Activated T-cell treated with anti-CD3 and anti-CD28 coated beads for 1 hour (primary cell): Measurements from ENCODE around the gene SH2D3C.

Source experiments
- DNase-seq: peaks from one replicate; pipeline ENCODE4 v3.0.0-alpha.2; 2020; ENCODE audit warnings: low read depth

Gene SH2D3C

DNA sequence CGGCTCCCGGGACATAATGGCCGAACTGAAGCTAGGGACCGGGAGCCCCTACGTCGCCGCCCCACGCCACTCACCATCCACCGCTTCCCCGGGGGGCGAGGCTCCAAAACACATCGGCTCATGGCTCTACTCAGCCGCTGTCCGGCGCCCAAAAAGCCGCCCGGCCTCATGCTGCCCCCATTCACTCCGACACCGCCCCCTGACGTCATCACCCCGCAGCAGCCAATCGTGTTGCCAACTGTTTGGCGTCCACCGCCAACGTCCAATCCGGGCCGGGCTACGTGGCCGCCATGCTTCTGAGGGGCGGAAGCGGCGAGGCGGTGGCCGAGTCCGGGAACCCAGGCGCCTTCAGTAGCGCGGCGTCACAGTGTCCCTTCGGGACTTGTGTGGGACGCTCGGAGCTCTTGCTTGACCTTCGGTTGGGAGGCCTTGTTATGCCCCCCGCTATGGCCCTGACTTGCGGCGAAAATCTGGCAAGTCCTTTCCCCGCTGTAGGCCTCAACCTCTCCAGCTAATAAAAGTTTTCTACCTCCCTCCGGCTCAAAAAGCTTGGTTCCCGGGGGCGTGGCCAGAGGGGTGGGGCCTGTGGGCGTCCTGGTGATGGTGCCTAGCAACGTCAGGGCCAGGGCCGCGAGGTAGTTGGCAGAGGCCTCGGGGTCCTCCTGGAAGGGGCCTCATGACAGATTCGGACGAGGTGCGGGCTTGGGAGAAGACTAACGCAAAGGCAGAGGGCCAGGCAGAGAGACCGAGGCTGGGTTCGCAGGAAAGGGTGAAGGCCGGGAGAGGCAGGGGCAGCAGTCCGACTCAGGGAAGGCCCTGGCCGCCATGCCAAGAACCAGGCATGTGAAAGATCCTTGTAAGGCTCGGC is 62.8 kb downstream of the SH2D3C start, which contains the start of the genes PTRH1 and TTC16:
TSS of gene PTRH1 (minus strand) at position 194 of the 868 bp plus-strand sequence. CDS start at position 170, 24 bp downstream.
TSS of gene TTC16 (plus strand) at position 610 of the 868 bp plus-strand sequence. CDS start at position 677, 67 bp downstream.
- DNase-seq, result peak; percentile 96

DNA sequence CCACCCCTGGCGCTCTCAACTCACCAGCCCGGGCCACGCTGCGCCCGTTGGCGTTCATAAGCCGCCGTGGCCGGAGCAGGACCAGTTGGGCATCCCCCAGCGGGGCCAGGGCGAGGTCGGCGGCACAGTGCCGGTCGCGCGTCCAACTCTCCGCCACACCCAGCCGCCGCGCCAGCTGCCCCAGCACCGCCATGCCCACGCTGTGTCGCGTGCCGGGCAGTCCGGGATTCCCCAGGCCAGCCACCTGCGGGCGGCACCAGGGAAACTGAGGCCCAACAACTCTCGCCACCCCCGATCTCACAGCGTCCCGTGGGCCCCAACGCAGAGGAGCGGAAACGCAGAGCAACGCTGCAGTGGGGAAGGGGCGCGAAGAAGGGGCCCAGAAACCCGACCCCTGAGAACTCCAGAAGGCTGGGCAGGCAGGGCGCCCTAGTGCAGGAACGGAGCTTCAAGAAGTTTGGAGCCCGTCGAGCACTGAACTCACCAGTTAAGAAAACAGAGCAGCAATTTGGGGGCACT is 63.5 kb downstream of the SH2D3C start:
- no peak for DNase-seq

DNA sequence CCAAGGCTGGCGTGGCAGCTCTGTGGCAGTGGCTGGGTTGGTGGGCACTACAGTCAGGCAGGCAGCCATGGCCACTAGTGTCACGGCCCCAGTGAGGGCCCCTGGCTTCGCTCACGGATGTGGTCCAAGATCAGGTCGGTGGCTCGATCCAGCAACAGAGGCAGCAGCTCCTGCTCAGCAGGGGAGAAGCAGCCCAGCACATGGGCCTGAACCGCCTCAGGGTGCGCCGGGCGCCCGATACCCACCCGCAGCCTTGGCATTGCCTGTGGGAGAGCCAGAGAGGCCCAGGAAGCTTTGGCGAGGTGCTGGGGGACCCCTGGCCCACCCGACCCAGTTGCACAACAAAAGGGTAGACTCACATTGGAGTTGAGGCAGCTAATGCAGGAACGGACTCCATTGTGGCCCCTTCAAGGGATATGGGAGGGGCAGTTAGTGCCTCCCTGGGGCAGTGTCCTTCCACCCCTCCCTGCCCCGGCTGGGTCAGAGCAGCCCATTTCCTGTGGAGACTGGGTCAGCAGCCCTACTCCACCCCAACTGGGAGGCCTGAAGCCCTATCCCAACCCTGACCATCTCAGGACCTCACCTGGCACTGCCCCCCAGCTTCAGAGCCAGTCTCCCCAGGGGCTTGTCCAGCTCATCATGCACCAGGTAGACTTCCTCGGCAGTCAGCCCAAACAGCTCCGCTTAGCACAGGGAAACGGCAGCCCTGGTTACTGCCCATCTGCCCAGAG is 64.3 kb downstream of the SH2D3C start:
- no peak for DNase-seq

DNA sequence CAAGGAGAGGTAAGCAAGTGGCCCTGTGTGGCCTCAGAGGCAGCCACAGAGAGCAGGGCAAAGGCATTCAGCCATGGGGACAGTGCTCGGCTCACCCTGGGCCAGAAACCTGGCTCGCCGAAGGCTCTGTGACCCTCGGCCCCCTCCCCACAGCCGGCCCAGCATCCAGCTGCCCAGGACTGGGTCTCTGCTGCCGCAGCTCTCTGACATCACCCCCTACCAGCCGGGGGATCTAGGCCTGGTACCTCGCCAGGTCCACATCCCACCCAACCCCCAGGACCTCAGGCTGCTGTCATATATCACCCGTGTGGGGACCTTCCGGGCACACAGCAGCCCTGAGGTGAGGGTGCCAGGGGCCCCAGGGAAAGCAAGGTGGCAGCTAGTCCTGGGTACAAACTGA is 65.6 kb downstream of the SH2D3C start:
- DNase-seq, result no peak

DNA sequence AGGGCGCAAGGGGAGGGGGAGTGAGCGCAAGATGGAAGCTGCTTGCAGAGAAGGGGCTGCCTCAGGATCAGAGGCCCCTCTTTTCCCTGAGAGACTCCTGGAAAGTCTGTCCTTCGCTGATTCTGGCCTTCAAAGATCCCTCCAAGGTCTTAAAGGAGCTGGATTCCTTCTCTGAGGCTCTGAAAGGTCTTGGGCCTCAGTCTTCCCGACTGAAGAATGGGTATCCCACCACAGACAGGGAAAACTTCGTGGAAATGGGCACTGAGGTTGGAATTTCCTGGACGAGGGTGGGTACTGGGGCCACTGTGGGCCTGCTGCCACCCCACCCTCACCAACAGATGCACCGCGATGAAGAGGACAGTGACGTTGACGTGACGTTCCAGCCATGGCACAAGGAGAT is 66.1 kb downstream of the SH2D3C start:
- DNase-seq, result no peak

DNA sequence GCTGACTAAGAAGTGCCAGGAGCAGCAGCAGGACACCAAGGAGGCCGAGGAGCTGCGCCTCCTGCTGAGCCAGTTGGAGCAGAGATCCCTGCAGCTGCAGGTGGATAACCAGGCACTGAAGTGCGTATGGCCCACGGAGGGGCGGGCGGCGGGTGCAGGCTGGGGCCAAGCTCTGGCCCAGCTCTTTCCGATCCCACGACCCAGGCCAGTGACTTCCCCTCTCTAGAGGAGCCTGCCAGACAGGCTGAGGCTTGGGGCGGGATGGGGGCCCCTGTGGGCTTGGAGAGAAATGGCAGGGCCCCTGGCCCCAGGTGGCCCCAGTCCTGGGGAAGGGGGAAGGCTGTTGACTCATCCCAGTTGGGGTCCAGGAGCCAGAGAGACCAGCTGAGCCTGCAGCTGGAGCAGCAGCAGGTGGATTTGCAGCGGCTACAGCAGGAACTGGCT is 66.6 kb downstream of the SH2D3C start:
- DNase-seq, result no peak

DNA sequence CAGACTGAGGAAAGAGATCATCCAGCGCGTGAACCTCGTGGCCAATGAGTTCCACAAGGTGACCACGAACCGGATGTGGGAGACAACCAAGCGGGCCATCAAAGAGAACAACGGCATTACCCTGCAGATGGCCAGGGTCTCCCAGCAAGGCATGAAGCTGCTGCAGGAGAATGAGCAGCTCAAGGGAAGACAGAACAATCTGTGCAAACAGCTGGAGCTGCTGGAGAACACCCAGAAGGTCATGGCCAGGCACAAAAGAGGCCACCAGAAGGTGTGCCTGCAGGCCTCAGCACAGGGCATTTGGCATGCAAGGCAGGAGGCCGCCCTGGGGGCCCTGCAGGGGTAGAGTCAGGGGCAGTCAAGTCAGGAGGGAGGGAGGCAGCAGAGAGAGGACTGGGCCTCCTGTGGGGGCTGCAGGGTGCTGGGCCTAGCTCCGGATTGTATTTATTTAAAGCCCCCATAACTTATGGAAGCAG is 67.2 kb downstream of the SH2D3C start:
- no peak for DNase-seq

DNA sequence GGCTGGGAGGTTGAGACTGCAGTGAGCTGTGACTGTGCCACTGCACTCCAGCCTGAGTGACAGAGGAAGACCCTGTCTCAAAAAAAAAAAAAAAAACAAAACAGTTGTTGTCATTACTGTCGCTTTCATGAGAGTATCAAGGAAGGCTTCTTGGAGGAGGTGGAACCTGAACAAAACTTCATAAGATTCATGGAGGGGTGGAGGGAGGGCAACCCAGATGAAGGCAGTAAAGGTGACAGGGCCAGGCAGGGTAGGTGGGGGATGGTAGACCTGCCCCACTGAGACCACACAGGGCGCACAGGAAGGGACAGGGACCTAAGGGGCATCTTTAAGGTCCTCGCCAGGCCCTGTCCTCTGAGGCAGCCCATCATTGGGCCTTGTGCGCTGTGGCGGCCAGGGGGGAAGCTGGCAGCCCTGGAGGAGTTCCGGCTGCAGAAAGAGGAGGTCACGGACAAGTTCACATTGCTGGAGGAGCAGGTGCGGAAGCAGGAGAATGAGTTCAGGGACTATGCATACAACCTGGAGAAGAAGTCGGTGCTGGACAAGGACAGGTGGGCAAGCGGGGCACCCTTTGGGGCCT is 68.2 kb downstream of the SH2D3C start:
- no peak for DNase-seq

DNA sequence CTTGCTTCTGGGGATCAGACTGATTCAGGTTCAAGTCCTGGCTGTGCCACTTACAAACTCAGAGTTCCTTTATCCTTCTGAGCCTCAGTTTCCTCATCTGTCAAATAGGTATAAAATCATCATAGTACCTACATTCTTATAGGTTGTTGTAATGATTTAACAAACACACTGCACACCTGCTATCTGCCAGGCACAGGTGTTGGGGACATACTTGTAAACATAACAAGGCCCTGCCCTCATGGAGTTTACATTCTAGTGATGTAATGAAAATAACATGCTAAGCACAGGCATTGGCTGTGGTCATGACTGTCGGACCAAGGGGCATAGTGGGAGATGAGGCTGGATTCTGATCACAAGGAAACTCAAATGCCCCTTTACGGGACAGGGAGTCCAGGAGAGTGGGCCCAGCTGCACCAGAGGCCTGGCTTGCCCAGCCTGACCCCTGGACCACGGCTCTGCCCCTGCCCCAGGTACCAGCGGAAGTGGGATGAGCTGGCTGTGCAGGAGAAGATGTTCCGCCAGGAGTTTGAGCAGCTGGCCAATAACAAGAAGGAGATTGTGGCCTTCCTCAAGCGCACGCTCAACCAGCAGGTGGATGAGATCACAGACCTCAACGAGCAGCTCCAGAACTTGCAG is 69.4 kb downstream of the SH2D3C start:
- no peak for DNase-seq

DNA sequence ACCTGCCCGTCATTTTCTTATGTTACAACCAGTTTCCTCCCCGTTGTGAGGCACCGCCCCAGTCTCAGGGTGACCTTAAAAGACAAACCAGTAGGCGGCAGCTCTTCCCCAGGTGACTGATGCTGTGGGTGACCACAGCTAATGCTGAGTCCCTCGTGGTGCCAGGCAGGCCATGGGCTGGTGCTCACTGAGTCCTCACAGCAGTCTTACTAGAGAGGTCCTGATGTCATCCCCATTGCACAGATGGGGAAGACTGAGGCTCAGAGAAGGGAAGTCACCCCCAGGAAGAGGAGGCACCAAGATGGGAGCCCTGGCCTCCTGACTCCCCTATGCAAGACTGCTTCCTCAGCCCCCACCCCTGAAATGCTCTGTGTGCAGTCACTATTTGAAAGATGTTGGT is 70.7 kb downstream of the SH2D3C start:
- DNase-seq, result peak; percentile 27

DNA sequence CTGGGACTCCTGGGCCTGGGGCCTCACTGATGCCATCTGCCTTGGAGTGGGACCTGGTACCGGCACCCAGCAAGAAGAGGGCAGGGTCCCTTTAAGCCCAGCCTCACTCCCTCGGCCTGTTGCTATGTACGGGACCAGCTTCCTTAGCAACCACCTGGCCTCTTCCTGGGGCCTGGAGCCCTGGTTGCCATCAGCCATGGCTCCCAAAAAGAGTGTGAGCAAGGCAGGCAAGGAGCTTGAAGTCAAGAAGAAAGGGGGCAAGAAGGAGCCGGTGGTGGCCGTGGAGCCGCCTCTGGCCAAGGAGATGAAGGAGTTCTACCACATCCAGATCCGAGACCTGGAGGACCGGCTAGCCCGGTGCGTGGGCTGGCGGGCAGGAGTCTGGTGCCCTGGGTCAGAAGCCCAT is 71.6 kb downstream of the SH2D3C start, which contains the start of gene CFAP157:
TSS of gene CFAP157 (plus strand) at position 153 of the 406 bp plus-strand sequence. CDS start at position 197, 44 bp downstream.
- no peak for DNase-seq

DNA sequence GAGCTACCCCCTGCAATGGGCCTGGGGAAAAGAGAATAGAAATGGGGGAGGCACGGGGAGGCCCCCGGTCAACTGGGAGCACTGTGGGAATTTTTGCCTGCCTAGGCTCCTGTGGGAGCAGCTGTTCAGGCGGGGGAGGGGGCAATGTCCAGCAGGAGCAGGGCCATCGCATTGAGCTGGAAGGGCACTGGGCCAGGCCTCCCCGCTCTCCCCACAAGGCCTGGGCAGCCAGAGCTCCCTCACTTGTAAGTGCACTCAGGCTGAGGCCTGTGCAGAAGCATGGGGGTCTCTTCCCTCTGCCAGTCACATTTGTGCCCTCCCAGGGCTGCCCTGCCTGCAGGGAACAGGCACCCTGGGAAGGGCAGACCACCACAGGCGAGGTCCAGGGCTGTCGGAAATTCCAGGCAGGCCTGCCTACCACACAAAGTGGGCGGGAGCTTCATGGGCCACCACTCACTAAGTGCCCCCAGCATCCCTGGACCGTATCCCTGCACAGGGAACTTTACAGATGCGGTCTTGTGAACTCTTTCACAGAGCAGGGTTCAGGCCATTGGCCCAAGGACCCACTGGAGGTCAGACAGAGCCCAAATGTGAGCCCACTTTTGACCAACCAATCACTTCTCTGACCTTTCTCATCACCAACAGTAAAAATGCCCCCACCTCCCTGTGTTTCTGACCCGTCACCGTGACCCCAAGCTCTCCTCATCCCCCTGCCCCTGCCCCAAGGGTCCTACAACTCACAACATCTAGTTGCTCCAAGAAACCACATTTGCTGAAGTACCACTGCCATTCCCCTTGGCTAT is 72.7 kb downstream of the SH2D3C start:
- DNase-seq, result no peak

DNA sequence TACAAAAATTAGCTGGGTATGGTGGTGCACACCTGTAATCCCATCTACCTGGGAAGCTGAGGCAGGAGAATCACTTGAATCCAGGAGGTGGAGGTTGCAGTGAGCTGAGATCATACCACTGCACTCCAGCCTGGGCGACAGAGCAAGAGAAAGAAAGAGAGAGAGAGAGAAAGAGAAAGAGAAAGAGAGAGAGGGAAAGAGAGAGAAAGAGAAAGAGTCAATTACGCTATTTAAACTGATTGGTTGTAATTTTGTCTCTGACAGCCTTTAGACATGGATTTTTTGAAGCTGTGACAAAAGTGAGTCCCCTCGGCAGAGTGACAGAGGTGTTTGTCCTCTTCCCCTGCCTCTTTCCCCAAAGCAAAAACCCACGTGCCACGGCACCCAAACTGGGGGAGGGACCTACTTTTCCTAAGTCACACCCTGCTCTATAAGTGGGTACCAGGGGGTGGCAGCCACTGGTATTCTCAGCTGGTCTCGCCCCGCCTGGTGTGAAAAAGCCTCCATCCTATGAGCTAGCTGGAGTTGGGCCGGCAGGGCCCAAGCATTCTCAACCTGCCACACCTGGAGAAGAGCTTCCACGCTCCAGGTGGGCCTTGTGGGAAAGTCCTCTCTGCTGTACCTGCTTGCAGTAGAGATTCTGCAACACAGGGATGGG is 75.0 kb downstream of the SH2D3C start:
- DNase-seq, result no peak

DNA sequence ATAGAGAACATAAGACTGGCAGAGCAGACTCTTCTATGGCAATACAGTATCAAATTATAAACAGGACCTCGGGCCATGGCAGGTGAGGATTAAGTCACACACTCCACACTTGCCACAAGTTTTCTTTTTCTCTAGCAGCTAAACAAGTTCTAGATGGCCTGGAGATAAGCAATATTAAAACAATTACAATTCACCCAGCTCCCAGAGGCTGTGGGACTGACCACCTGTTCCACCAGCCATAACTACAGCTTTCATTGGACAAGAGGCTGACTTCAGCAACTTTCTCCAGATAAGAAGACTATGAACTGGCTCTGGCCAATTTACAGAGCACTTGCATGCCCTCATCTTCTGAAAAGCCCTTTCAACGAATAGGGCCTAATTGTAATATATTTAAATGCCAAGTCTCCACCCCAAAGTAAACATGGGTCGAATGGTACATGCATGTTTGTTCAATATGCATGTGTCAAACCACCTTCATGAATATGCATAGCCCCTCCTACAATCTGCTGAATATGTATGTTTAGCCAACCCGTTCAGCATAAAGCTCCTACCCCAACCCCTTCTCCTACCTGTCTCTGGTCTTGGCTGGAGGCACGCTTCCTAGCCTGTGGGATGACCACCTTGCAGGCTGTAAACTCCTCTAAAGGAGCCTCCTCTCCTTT is 77.7 kb downstream of the SH2D3C start:
- no peak for DNase-seq

DNA sequence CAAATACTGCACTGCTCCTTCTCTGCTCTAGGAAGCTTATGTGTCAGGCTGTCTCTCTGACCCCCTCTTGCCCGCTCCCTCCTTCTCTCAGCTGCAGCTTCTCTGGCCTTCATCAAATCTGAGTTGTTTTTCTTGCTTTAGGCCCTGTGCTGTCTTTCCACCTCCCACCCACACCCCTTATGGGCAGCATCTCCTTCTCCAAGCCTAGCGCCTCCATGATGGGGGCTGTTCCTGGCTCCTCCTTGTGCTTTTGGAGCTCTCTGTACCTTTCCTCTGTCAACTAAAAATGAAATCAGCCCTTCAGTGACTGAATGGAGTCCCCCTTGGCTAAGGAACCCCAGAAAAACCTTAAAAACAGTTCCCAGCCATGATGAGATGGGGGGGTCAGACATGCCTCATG is 78.3 kb downstream of the SH2D3C start:
- no peak for DNase-seq

DNA sequence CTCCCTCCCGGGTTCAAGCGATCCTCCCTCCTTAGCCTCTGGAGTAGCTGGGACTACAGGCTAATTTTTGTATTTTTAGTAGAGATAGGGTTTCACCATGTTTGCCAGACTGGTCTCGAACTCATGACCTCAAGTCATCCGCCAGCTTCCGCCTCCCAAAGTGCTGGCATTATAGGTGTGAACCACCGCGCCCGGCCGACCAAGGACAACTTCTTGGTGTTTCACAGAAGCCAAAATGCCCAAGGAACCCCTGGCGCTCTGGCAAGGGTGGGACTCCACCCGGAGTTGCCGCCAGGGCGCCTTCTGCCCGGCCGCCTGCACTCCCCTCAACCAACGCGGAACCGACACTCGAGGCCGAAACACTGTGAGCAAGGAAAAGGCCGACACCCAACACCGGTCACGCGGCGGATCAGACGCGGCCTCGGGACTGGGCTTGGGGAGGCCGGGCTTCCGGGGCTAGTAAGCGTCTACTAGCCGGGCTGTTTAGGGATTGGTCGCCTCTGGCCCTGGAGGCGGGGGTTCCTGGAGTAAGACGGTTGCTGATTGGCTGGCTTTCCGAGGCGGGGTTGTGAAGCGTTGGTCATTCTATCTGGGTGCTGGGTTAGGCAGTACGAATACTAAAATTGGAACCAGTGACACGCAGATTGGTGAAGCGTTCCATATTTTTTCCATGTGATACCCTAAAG is 79.3 kb downstream of the SH2D3C start:
- peak; percentile 67 for DNase-seq

DNA sequence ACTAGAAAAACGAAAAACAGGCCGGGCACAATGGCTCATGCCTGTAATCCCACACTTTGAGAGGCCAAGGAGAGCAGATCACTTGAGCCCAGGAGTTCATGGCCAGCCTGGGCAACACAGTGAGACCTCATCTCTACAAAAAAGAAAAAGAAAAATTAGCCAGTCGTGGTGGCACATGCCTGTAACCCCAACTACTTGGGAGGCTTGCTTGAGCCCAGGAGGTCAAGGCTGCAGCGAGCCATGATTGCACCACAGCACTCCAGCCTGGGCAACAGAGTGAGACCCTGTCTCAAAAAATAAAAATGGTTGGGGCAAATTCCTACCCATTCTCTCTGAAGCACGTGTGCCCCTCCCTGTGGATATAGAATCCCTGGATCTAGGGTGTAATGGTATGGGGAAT is 80.1 kb downstream of the SH2D3C start:
- no peak for DNase-seq

DNA sequence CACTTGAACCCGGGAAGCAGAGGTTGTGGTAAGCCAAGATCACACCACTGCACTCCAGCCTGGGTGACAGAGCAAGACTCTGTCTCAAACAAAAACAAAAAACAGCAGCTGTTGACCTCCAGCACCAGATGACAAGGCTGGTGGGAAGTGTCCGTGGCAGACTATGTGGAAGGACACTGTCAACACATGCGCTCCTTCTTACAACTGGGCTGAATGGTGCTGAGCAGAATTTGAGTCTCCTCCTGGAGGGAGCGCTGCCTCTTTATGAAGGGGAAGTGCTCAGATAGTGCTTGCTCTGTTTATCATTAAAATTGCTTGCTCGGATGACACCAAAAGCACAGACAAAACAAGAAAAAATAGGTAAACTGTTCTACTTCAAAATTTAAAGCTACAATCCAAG is 80.9 kb downstream of the SH2D3C start:
- no peak for DNase-seq
